GM19463 (cell line): ENCODE data around the gene C6orf132.

ENCODE experiments used
- ATAC-seq: cut with Tn5 transposase; IDR thresholded peaks from one replicate; pipeline ENCODE4 v1.9.1; 2021; ENCODE audit warnings: mild to moderate bottlenecking, moderate library complexity; ENCODE audit not compliant: unreplicated experiment

The C6orf132 gene

GRCh38 chr6:42086046-42087035 lies 56.1 kb downstream of the C6orf132 start:
- no peak for ATAC-seq

- no peak for ATAC-seq
Measured at GRCh38 chr6:42084889-42085288, 57.5 kb downstream of the C6orf132 start.

GRCh38 chr6:42083530-42083929 lies 58.9 kb downstream of the C6orf132 start:
- no peak for ATAC-seq

GRCh38 chr6:42079941-42080464 lies 62.4 kb downstream of the C6orf132 start:
- ATAC-seq = no peak

GRCh38 chr6:42078386-42078785 lies 64.0 kb downstream of the C6orf132 start:
- no peak for ATAC-seq

- ATAC-seq = no peak
Measured at GRCh38 chr6:42075159-42075838, 67.1 kb downstream of the C6orf132 start.

- no peak for ATAC-seq
Measured at GRCh38 chr6:42073287-42073686, 69.1 kb downstream of the C6orf132 start.

GRCh38 chr6:42071881-42072583 lies 70.4 kb downstream of the C6orf132 start:
- no peak for ATAC-seq

GRCh38 chr6:42068872-42069522 lies 73.4 kb downstream of the C6orf132 start:
- no peak for ATAC-seq

- no peak for ATAC-seq
Measured at GRCh38 chr6:42068173-42068572, 74.2 kb downstream of the C6orf132 start.

- ATAC-seq = no peak
Measured at GRCh38 chr6:42066156-42066675, 76.2 kb downstream of the C6orf132 start.

GRCh38 chr6:42059743-42060142 lies 82.7 kb downstream of the C6orf132 start:
- no peak for ATAC-seq

GRCh38 chr6:42053601-42054000 lies 88.8 kb downstream of the C6orf132 start:
- no peak for ATAC-seq

- no peak for ATAC-seq
Measured at GRCh38 chr6:42051268-42051653, 91.2 kb downstream of the C6orf132 start.
